Measurements from ENCODE around the gene PTPRN2. TPM values are rescaled to one million over a fixed set of nuclear protein-coding genes. Genes with fewer than 3 reads are reported as not detected.

The PTPRN2 gene
- total and polyA plus RNA-seq, 8 donors, result 4.9 to 136 (median 46.8) TPM

DNA sequence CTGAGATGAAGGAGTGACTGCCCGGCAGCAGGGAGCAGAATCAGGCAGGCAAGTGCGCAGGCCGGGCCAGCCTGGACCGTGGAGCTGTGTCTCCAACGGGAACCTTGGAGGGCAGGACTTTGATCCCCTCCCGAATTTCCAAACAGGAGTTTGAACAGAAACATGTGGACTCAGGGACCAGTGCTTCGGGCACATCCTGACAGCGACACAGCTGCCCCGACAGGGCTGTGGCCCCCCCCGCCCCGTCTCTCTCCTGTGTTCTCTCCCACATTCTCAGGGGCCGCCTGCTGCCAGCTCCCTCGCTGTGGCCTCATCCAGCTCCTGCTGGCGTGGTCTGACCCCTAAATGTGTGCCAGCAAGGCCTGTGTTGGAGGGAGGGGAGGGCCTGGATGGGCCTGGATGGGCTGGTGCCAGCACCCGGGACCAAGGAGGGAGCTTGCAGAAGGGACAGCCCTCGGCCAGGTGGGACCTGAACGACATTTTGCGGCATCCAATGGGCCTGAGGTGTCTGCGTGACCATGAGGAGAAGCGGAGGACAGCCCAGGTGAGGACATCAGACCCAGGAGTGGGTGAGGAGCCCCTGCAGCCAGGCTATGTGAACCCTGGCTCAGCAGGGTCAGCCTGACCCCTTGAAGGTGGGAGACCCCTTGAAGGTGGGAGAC is 1027.9 kb downstream of the PTPRN2 start:
- DNase-seq, result no peak
- no peak overlapping the region for H3K27ac ChIP-seq
- no peaks in the 10 kb centered on the region for H3K9me3 ChIP-seq
- WGBS, 5 donors, result 80 to 92% (median 89%) methylated on average over 20 of the region's 20 CpGs
- H3K4me3 ChIP-seq, result no peak overlapping the region
- no peak for TF ChIP-seq EP300 (IDR thresholded peaks at IDR 0.05)
- no peak for TF ChIP-seq POLR2AphosphoS5 (IDR thresholded peaks at IDR 0.05)
- TF ChIP-seq, protein P1, sequence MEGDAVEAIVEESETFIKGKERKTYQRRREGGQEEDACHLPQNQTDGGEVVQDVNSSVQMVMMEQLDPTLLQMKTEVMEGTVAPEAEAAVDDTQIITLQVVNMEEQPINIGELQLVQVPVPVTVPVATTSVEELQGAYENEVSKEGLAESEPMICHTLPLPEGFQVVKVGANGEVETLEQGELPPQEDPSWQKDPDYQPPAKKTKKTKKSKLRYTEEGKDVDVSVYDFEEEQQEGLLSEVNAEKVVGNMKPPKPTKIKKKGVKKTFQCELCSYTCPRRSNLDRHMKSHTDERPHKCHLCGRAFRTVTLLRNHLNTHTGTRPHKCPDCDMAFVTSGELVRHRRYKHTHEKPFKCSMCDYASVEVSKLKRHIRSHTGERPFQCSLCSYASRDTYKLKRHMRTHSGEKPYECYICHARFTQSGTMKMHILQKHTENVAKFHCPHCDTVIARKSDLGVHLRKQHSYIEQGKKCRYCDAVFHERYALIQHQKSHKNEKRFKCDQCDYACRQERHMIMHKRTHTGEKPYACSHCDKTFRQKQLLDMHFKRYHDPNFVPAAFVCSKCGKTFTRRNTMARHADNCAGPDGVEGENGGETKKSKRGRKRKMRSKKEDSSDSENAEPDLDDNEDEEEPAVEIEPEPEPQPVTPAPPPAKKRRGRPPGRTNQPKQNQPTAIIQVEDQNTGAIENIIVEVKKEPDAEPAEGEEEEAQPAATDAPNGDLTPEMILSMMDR (IDR thresholded peaks at IDR 0.05), result no peak
- no peak for TF ChIP-seq POLR2A (IDR thresholded peaks at IDR 0.05)
- peaks cover 0 to 8% (median 4%) of the 10 kb centered on the region in 4 donors for H3K36me3 ChIP-seq
- H3K27me3 ChIP-seq, result no peaks in the 10 kb centered on the region
- intact Hi-C loops (cut with DNase I; ENCODE audit: low total_unique reads), result no loop called here
- no peaks in the 10 kb centered on the region for H3K4me1 ChIP-seq

DNA sequence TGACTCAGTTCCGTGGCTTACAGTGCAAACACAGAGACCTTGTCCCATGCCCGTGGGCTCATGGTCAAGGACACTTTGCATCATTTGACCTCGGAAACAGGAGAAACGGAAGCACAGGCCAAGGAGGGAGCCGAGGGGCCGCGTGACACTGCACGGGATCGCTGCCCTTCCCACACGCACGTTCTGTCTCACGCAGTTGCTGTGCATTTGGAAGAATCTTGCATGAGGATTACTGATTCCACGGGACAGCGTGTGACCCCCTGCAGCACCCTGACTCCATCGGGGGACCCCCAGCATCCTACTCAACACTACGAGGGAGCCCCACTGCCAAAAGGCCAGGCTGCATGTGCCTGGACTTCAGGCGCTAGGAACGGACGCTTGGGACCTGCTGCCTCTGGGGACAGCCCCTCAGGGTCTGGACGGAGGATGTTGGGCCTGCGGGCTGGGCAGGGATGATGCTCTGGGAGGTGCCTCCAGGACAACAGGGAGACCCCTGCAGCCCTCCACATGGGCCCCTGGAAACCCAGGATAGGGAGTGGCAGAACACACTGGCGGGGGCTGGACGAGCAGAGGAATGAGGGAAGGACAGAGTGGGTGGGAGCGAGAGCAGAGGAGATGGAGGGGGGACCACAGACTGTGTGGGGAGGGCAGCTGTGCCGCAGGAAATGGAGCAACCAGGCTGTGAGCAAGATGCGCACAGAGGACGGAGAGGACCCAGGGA is 1028.6 kb downstream of the PTPRN2 start:
- Histone ChIP-seq H3K9me3 (no peaks in the 10 kb centered on the region), H3K4me3 (no peak overlapping the region)
- DNase-seq, result no peak

DNA sequence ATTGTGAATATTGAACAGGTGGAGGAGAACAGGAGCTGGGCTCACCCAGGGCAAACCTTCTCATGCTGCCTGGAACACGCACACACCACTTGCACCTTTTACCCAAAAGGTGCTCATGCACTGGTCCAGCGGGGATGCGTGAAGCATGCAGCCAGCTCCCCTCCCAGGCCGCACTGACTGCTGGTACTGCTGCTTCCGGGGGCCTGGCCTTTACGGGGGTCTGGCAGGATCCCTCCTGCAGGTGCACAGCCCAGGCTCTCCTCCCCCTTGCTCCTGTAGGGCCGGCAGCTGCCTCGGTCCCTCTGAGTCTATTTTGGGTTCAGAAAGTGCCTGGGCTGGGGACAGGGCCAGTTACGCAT is 1029.1 kb downstream of the PTPRN2 start:
- intact Hi-C loops (cut with DNase I; ENCODE audit: low total_unique reads), result no loop called here
- Histone ChIP-seq H3K4me3 (no peak overlapping the region), H3K27ac (no peak overlapping the region), H3K36me3 (peaks cover 0 to 8% (median 5%) of the 10 kb centered on the region in 4 donors), H3K9me3 (no peaks in the 10 kb centered on the region), H3K27me3 (no peaks in the 10 kb centered on the region), H3K4me1 (no peaks in the 10 kb centered on the region)
- TF ChIP-seq, protein P1 (IDR thresholded peaks at IDR 0.05), result no peak
- TF ChIP-seq POLR2AphosphoS5 (IDR thresholded peaks at IDR 0.05) (no peak), POLR2A (IDR thresholded peaks at IDR 0.05) (no peak), EP300 (IDR thresholded peaks at IDR 0.05) (no peak)
- WGBS, 5 donors, result 89 to 91% (median 90%) methylated on average over 9 of the region's 9 CpGs
- no peak for DNase-seq

More for the DNA sequence above, 1028.6 kb downstream of the PTPRN2 start:
- H3K36me3 ChIP-seq, result peaks cover 0 to 8% (median 4%) of the 10 kb centered on the region in 4 donors
- H3K27ac ChIP-seq, result no peak overlapping the region
- intact Hi-C loops (cut with DNase I; ENCODE audit: low total_unique reads), result no loop called here
- WGBS, 5 donors, result 88 to 93% (median 90%) methylated on average over 27 of the region's 27 CpGs
- H3K27me3 ChIP-seq, result no peaks in the 10 kb centered on the region
- H3K4me1 ChIP-seq, result no peaks in the 10 kb centered on the region
- TF ChIP-seq, protein P1 (IDR thresholded peaks at IDR 0.05), result no peak
- no peak for TF ChIP-seq POLR2A (IDR thresholded peaks at IDR 0.05)

DNA sequence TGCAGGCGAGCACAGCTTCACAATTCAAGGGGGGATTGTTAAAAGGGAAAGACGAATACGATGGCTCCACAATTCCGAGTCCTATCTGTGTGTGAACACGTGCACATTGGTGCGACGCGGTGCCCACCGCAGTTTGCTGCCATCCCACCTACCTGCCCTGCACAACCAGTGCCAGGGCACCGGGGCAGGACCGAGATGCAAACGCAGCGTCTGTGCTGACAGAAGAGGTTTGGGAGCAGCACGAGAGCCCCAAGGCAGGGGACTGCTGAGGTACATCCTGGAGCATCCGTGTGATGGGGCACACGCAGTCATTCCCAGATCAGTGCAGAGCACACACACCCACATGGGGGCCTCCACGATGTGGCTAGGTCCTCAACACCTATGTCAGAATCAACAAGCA is 1029.6 kb downstream of the PTPRN2 start:
- 91 to 95% (median 93%) methylated on average over 15 to 17 of the region's 17 CpGs for WGBS, 5 donors
- intact Hi-C loops (cut with DNase I; ENCODE audit: low total_unique reads), result no loop called here
- TF ChIP-seq EP300 (IDR thresholded peaks at IDR 0.05) (no peak), POLR2A (IDR thresholded peaks at IDR 0.05) (no peak), POLR2AphosphoS5 (IDR thresholded peaks at IDR 0.05) (no peak)
- TF ChIP-seq, protein P1 (IDR thresholded peaks at IDR 0.05), result no peak
- H3K9me3 ChIP-seq, result no peaks in the 10 kb centered on the region
- no peaks in the 10 kb centered on the region for H3K27me3 ChIP-seq
- no peak for DNase-seq
- H3K27ac ChIP-seq, result no peak overlapping the region
- peaks cover 0 to 11% (median 9%) of the 10 kb centered on the region in 4 donors for H3K36me3 ChIP-seq
- no peaks in the 10 kb centered on the region for H3K4me1 ChIP-seq
- no peak overlapping the region for H3K4me3 ChIP-seq
